Ovary (tissue), 3 donors: ENCODE data around the gene DAAM1.

Source experiments
- POLR2A ChIP-seq: fragments of 450-650 bp; IDR thresholded peaks from one replicate; pipeline ENCODE4 v1.6.1; 2017; ENCODE audit warnings: antibody characterized with exemption, mild to moderate bottlenecking, moderate library complexity
- TF ChIP-seq, protein P1 (sequence below), 3 donors: fragments of 450-650 bp in 2 of 3; fragments of 200-600 bp in 1 of 3; IDR thresholded peaks; one replicate each; pipeline versions ENCODE4 v1.5.1 to v1.8.0; 2016 to 2022; ENCODE audit warnings: antibody characterized with exemption in 3 of 3, mild to moderate bottlenecking in 1 of 3
- donor health status: DM: no; HTN: no; CAD: no.

DNA sequence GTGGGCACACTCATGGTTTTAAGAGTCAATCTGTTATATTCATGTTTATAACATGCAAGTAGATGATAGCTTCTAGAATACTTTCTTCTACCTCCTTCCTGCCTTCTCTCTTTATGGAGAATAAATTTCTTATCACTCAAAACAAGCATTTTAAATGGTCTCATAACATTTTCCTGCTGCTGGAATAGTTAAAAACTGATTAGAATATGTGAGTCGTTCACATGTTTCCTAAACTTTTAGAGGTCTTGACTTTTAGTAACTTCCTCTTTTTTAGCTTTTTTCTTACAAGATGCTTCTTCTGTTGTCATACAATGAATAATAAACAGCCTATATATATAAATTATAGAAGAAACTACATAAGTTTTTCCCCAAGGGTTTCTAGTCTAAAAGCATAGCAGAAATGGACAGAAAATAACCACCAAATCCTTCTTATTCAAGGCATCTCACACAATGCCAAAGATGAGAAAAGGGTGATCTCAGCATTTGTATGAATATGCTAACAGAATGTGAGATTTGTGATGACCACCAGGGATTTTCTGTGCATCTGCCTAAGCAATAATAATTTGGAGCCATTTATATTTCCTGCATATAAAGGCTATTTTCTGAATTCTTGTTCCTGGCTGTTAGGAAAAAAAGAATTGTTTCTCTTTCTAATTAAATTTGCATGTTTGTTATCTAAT lies 127.8 kb downstream of the DAAM1 start:
- TF ChIP-seq, protein P1, sequence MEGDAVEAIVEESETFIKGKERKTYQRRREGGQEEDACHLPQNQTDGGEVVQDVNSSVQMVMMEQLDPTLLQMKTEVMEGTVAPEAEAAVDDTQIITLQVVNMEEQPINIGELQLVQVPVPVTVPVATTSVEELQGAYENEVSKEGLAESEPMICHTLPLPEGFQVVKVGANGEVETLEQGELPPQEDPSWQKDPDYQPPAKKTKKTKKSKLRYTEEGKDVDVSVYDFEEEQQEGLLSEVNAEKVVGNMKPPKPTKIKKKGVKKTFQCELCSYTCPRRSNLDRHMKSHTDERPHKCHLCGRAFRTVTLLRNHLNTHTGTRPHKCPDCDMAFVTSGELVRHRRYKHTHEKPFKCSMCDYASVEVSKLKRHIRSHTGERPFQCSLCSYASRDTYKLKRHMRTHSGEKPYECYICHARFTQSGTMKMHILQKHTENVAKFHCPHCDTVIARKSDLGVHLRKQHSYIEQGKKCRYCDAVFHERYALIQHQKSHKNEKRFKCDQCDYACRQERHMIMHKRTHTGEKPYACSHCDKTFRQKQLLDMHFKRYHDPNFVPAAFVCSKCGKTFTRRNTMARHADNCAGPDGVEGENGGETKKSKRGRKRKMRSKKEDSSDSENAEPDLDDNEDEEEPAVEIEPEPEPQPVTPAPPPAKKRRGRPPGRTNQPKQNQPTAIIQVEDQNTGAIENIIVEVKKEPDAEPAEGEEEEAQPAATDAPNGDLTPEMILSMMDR (IDR thresholded peaks at IDR 0.05) = no peak
- no peak for TF ChIP-seq POLR2A
